Thyroid gland (tissue), 4 donors: Measurements from ENCODE around the gene SCN2A. TPM values are rescaled to one million over a fixed set of nuclear protein-coding genes. Genes with fewer than 3 reads are reported as not detected.

ENCODE experiments used
- DNase-seq, 2 donors: peaks; one replicate each; pipeline ENCODE4 v3.0.0-alpha.2; 2019
- H3K27ac ChIP-seq, 3 donors: fragments of 200-600 bp; sonication (generic); 1 replicate in 2 of 3; 2 replicates in 1 of 3; pipeline ENCODE4 v1.5.1; 2016 to 2019; ENCODE audit warnings: mild to moderate bottlenecking in 1 of 3, moderate library complexity in 1 of 3
- H3K27me3 ChIP-seq: fragments of 200-600 bp; sonication (generic); one replicate; pipeline ENCODE4 v1.5.1; 2019
- H3K36me3 ChIP-seq, 2 donors: fragments of 200-600 bp; sonication (generic); one replicate each; pipeline ENCODE4 v1.5.1; 2016 to 2019
- H3K4me1 ChIP-seq, 2 donors: fragments of 200-600 bp; sonication (generic); one replicate each; pipeline ENCODE4 v1.5.1; 2017 to 2019
- H3K4me3 ChIP-seq, 3 donors: fragments of 200-600 bp; sonication (generic); replicated peaks in 1 of 3; 1 replicate in 2 of 3; 2 replicates in 1 of 3; pipeline ENCODE4 v1.5.1; 2016; ENCODE audit warnings: mild to moderate bottlenecking in 1 of 3
- H3K9me3 ChIP-seq: fragments of 200-600 bp; sonication (generic); one replicate; pipeline ENCODE4 v1.5.1; 2017
- POLR2A ChIP-seq, 2 donors: fragments of 450-650 bp; IDR thresholded peaks; one replicate each; pipeline ENCODE4 v1.6.1; 2017; ENCODE audit warnings: antibody characterized with exemption in 2 of 2, mild to moderate bottlenecking in 2 of 2, moderate library complexity in 1 of 2
- WGBS, 2 donors: methylation state at CpG; one replicate each; pipeline ENCODE4 v1.1.5; 2017; 5-methylcytosine and 5-hydroxymethylcytosine counted together
- intact Hi-C: fragments of 100-400 bp; cut with DNase I; formaldehyde crosslinking; loops from one replicate; pipeline ENCODE4 v1.15.1; 2023
- total RNA-seq, 4 donors: library from RNA; depleted of rRNA; stranded (reverse); fragments of >200 nt; gene quantifications; one replicate each; pipeline ENCODE4 v1.2.3, GENCODE V29; 2016
- TF ChIP-seq, protein P1 (sequence below), 6 experiments: fragments of 200-600 bp in 3 of 6; fragments of 450-650 bp in 3 of 6; sonication (generic) in 3 of 6; IDR thresholded peaks; one replicate each; pipeline ENCODE4 v1.5.1; 2016 to 2019; ENCODE audit warnings: antibody characterized with exemption in 6 of 6, mild to moderate bottlenecking in 2 of 6, inconsistent platforms in 1 of 6, moderate library complexity in 1 of 6

The SCN2A gene
- total RNA-seq, 4 donors from 2014 or later, result under 0.01 to 0.33 (median 0.15) TPM

DNA sequence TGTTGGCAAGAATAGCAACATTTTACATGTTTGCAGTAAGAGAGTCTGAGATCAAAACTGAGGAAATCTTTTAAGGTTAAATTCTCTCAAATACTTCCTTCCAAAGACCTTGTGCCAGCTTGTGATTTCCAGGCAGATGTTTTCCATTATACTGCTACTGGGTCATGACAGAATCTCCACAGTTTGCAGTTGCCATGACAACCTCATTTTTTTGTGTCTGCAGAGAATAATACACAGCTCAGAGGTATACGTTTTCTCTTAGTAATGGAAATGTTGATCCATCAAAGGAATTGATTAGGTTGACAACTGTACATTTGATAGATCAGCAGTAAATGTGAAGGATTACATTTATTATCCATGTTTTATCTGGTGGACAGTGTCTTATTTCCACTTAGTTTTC, 201.2 kb downstream of the SCN2A start:
- no peak for DNase-seq
- Histone ChIP-seq H3K27me3 (no peaks in the 10 kb centered on the region), H3K27ac (no peak overlapping the region), H3K9me3 (no peaks in the 10 kb centered on the region), H3K4me3 (no peak overlapping the region), H3K4me1 (no peaks in the 10 kb centered on the region), H3K36me3 (no peaks in the 10 kb centered on the region)
- TF ChIP-seq, protein P1, sequence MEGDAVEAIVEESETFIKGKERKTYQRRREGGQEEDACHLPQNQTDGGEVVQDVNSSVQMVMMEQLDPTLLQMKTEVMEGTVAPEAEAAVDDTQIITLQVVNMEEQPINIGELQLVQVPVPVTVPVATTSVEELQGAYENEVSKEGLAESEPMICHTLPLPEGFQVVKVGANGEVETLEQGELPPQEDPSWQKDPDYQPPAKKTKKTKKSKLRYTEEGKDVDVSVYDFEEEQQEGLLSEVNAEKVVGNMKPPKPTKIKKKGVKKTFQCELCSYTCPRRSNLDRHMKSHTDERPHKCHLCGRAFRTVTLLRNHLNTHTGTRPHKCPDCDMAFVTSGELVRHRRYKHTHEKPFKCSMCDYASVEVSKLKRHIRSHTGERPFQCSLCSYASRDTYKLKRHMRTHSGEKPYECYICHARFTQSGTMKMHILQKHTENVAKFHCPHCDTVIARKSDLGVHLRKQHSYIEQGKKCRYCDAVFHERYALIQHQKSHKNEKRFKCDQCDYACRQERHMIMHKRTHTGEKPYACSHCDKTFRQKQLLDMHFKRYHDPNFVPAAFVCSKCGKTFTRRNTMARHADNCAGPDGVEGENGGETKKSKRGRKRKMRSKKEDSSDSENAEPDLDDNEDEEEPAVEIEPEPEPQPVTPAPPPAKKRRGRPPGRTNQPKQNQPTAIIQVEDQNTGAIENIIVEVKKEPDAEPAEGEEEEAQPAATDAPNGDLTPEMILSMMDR (IDR thresholded peaks at IDR 0.05), result no peak
- TF ChIP-seq POLR2A (IDR thresholded peaks at IDR 0.05), result no peak
- intact Hi-C loops, result no loop called here
- WGBS, 2 donors, result 33 to 60% methylated on average over 1 of the region's 1 CpG

Other genes starting within 250 kb of the SCN2A start
- gene SCN3A, start 35.4 kb upstream of the SCN2A start, total RNA-seq, result 10 to 100 TPM in 1 of 4 donors, 1 to 10 TPM in 3; 3.0 to 12.5 (median 4.1) TPM
- gene CSRNP3, start 230.3 kb downstream of the SCN2A start, total RNA-seq, result 10 to 100 TPM in 2 of 4 donors, 1 to 10 TPM in 2; 6.0 to 16.5 (median 9.9) TPM